ENCODE results near the gene MMP14.

- TF ChIP-seq CTCF (IDR thresholded peaks at IDR 0.05) (peak; percentile 85 to 95 (median 89)), POLR2A (IDR thresholded peaks at IDR 0.05) (no peak)
Observed at GRCh38 chr14:22872033-22872832, 35.8 kb downstream of the MMP14 start.

Data from heart left ventricle (tissue), 13 donors.